Endothelial cell of umbilical vein (primary cell): ENCODE data around the gene NLGN1. TPM values are rescaled to one million over a fixed set of nuclear protein-coding genes. Genes with fewer than 3 reads are reported as not detected.

Experiments used
- BruUV-seq: library from RNA; stranded (reverse); fragments of 400-500 nt; replicated peaks from 2 replicates; lab custom pipeline; 2021; lab: Mats Ljungman, UMichigan
- CTCF ChIA-PET: fragments of 300-600, 350-600 bp; sonication (Branson Sonifier 250); formaldehyde crosslinking; loops from one replicate; lab custom pipeline; 2021; ENCODE audit warnings: antibody characterized with exemption, inconsistent platforms; lab: Charles Lee
- POLR2A ChIA-PET: fragments of 300-600, 350-600 bp; sonication (Branson Sonifier 250); formaldehyde crosslinking; loops from one replicate; lab custom pipeline; 2021; ENCODE audit warnings: antibody characterized with exemption, inconsistent platforms; lab: Charles Lee
- DNase-seq: peaks from one replicate; pipeline ENCODE4 v3.0.0-alpha.2; 2011; ENCODE audit warnings: low read depth, low spot score
- FAIRE-seq: peaks from 2 replicates; lab custom pipeline; 2011; peaks lifted over from hg19 to GRCh38; lab: Jason Lieb, UNC
- H2AFZ ChIP-seq: 2 replicates; pipeline ENCODE4 v1.6.0; 2012; ENCODE audit warnings: low read depth, low read length, control low read depth, inconsistent platforms
- H3K27ac ChIP-seq: 2 replicates; pipeline ENCODE4 v1.5.1; 2011; ENCODE audit warnings: low read depth, mild to moderate bottlenecking, control low read depth, low read length, moderate library complexity; ENCODE audit not compliant: insufficient read depth
- H3K27me3 ChIP-seq, 2 experiments: 2 replicates each; pipeline versions ENCODE4 v1.6.0 to v1.6.1; 2011; ENCODE audit warnings: low read length in 2 of 2, mixed read lengths in 1 of 2; ENCODE audit not compliant: control insufficient read depth in 2 of 2, insufficient read depth in 2 of 2
- H3K36me3 ChIP-seq, 2 experiments: 2 replicates in 1 of 2; 3 replicates in 1 of 2; pipeline ENCODE4 v1.5.1; 2011; ENCODE audit warnings: low read length in 2 of 2, mild to moderate bottlenecking in 1 of 2, moderate library complexity in 1 of 2; ENCODE audit not compliant: control insufficient read depth in 2 of 2, insufficient read depth in 2 of 2; ENCODE audit errors: extremely low read depth in 1 of 2
- H3K4me1 ChIP-seq: 3 replicates; pipeline ENCODE4 v1.5.1; 2011; ENCODE audit warnings: mild to moderate bottlenecking, low read length; ENCODE audit not compliant: control insufficient read depth, insufficient read depth; ENCODE audit errors: extremely low read depth
- H3K4me2 ChIP-seq: 2 replicates; pipeline ENCODE4 v1.6.1; 2011; ENCODE audit warnings: low read length, control low read depth, mixed read lengths; ENCODE audit not compliant: insufficient read depth
- H3K4me3 ChIP-seq, 3 experiments: fragments of 200-600 bp in 1 of 3; sonication (generic), shearing (Covaris generic) in 1 of 3; replicated peaks in 1 of 3; 2 replicates each; pipeline ENCODE4 v1.5.1; 2011 to 2016; ENCODE audit warnings: control low read depth in 3 of 3, low read length in 3 of 3, mild to moderate bottlenecking in 2 of 3, inconsistent platforms in 1 of 3, low read depth in 1 of 3, moderate library complexity in 1 of 3; ENCODE audit not compliant: insufficient read depth in 1 of 3
- H3K79me2 ChIP-seq: 2 replicates; pipeline ENCODE4 v1.6.0; 2012; ENCODE audit warnings: low read length, inconsistent platforms; ENCODE audit not compliant: control insufficient read depth, insufficient read depth
- H3K9ac ChIP-seq: replicated peaks from 2 replicates; pipeline ENCODE3; 2011; ENCODE audit warnings: low read length, control low read depth; ENCODE audit not compliant: insufficient read depth; ENCODE audit errors: extremely low read depth
- H3K9me1 ChIP-seq: replicated peaks from 3 replicates; pipeline ENCODE4 v1.6.0; 2011; ENCODE audit warnings: mild to moderate bottlenecking, low read length; ENCODE audit not compliant: control insufficient read depth, insufficient read depth; ENCODE audit errors: extremely low read depth
- H3K9me3 ChIP-seq: replicated peaks from 2 replicates; pipeline ENCODE4 v1.5.1; 2012; ENCODE audit warnings: low read length, inconsistent platforms; ENCODE audit not compliant: control insufficient read depth, insufficient read depth
- H4K20me1 ChIP-seq: replicated peaks from 2 replicates; pipeline ENCODE3; 2011; ENCODE audit warnings: mild to moderate bottlenecking, low read length; ENCODE audit not compliant: control insufficient read depth, insufficient read depth; ENCODE audit errors: extremely low read depth
- CTCF ChIP-seq, 2 donors: IDR thresholded peaks; 1 replicate in 1 of 2; 2 replicates in 1 of 2; pipeline ENCODE4 v1.5.1; 2011; ENCODE audit warnings: low read length in 2 of 2, mild to moderate bottlenecking in 2 of 2, moderate library complexity in 2 of 2, control low read depth in 1 of 2, inconsistent platforms in 1 of 2, low read depth in 1 of 2; ENCODE audit not compliant: insufficient read depth in 1 of 2; ENCODE audit errors: extremely low read depth in 1 of 2
- EZH2 ChIP-seq: IDR thresholded peaks from 2 replicates; pipeline ENCODE4 v1.6.1; 2012; ENCODE audit warnings: borderline replicate concordance, low read depth, mild to moderate bottlenecking, moderate library complexity, low read length, inconsistent platforms; ENCODE audit not compliant: severe bottlenecking
- FOS ChIP-seq: IDR thresholded peaks from 2 replicates; pipeline ENCODE4 v1.6.1; 2011; ENCODE audit warnings: mild to moderate bottlenecking, low read length, moderate library complexity, borderline replicate concordance; ENCODE audit not compliant: insufficient read depth
- GATA2 ChIP-seq: IDR thresholded peaks from 2 replicates; pipeline ENCODE4 v1.7.0; 2011; ENCODE audit warnings: low read depth, mild to moderate bottlenecking, moderate library complexity, mixed read lengths, low read length; ENCODE audit not compliant: insufficient read length, insufficient read depth
- JUN ChIP-seq: IDR thresholded peaks from 2 replicates; pipeline ENCODE4 v1.6.1; 2011; ENCODE audit warnings: borderline replicate concordance, low read depth; ENCODE audit not compliant: insufficient read length, insufficient read depth
- MAX ChIP-seq: IDR thresholded peaks from 2 replicates; pipeline ENCODE4 v1.6.1; 2011; ENCODE audit not compliant: insufficient read depth, insufficient read length
- MYC ChIP-seq: IDR thresholded peaks from one replicate; pipeline ENCODE4 v1.6.1; 2011; ENCODE audit warnings: mild to moderate bottlenecking, low read depth, low read length
- POLR2A ChIP-seq: IDR thresholded peaks from 2 replicates; pipeline ENCODE4 v1.6.1; 2012; ENCODE audit warnings: low read depth, mild to moderate bottlenecking, control low read depth, low read length
- POLR2AphosphoS5 ChIP-seq: IDR thresholded peaks from 2 replicates; pipeline ENCODE4 v1.6.1; 2012; ENCODE audit warnings: low read depth, mild to moderate bottlenecking, control low read depth, low read length, moderate library complexity; ENCODE audit not compliant: insufficient read depth
- dilution Hi-C: fragments of 300-500 bp; cut with MboI; formaldehyde crosslinking; loops from one replicate; pipeline ENCODE4 v1.15.0; 2019; ENCODE audit warnings: low sequenced_read_pairs; ENCODE audit not compliant: extremely low pct_ligation_motif_present
- intact Hi-C: fragments of 100-400 bp; cut with micrococcal nuclease; formaldehyde crosslinking; loops from one replicate; pipeline ENCODE4 v1.10.0; 2022
- polyA plus RNA-seq, 4 experiments: library from polyadenylated mRNA; depleted of rRNA in 3 of 4; stranded (reverse) in 3 of 4; unstranded in 1 of 4; fragments of >200 nt; gene quantifications; 2 replicates each; pipeline versions ENCODE4 v1.2.1 to v1.2.3, GENCODE V29; 2011 to 2012; ENCODE audit warnings: missing spikeins in 1 of 4
- total RNA-seq: library from RNA; stranded (reverse); gene quantifications from 2 replicates; pipeline ENCODE4 v1.2.3, GENCODE V29; 2021

The NLGN1 gene
- total and polyA plus RNA-seq, 2 donors (not counting 3 experiments of a cell fraction or from before 2014, with no cell fraction given) = 7.9 to 16.3 TPM

GRCh38 chr3:173660645-173661299 lies 263.2 kb downstream of the NLGN1 start:
- TF ChIP-seq FOS = no peak
- TF ChIP-seq MAX = no peak
- TF ChIP-seq CTCF (IDR thresholded peaks at IDR 0.05; ENCODE audit: extremely low read depth in 1 of 2, insufficient read depth in 1 of 2, low read depth in 1 of 2, low read length in 2 of 2) = no peak
- TF ChIP-seq POLR2AphosphoS5 = no peak
- no peak for TF ChIP-seq GATA2
- TF ChIP-seq JUN = no peak
- no peak for TF ChIP-seq MYC
- no peak for TF ChIP-seq POLR2A
- TF ChIP-seq EZH2 = no peak
- Histone ChIP-seq H3K4me3 (no peak overlapping the region), H3K27ac (no peak overlapping the region), H3K36me3 (no peaks in the 10 kb centered on the region), H3K79me2 (peaks cover 2% of the 10 kb centered on the region), H3K9me1 (no peaks in the 10 kb centered on the region), H3K4me2 (peak overlapping the region; percentile 16), H4K20me1 (no peaks in the 10 kb centered on the region), H3K9me3 (no peaks in the 10 kb centered on the region), H3K4me1 (peaks cover 3% of the 10 kb centered on the region), H3K27me3 (no peaks in the 10 kb centered on the region), H2AFZ (no peak overlapping the region), H3K9ac (no peak overlapping the region)
- ChIA-PET CTCF (interaction anchor here (1.9 kb wide), 1 partner anchor 24 kb away, joined by 4 read pairs; no protein-coding TSS in a partner anchor), POLR2A (no interaction called here)
- DNase-seq (peak; percentile 24), FAIRE-seq (no peak)
- dilution Hi-C loops (no loop called here), intact Hi-C loops (no loop called here)
- BruUV-seq = no TSS peak
